Measurements from ENCODE around the gene HS3ST5.

DNA sequence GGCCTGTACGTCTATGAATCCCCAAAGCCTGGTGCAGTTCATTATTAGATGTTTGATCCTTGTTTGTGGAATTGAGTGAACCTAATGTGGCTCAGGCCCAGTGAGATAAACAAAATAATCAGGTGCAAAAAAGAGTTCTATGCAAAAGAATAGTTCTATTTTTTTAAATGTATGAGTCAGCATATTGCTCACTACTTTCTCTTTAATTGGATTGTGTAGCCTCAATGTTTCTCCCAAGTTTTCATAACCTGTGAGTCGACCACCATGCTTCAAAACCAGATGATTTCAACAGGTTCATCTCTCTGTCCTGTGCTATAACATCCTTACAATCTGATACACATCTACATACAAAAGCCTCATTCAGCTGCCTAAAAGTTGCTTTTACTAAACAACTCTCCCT lies 255.3 kb downstream of the HS3ST5 start:
- TF ChIP-seq, protein P1, sequence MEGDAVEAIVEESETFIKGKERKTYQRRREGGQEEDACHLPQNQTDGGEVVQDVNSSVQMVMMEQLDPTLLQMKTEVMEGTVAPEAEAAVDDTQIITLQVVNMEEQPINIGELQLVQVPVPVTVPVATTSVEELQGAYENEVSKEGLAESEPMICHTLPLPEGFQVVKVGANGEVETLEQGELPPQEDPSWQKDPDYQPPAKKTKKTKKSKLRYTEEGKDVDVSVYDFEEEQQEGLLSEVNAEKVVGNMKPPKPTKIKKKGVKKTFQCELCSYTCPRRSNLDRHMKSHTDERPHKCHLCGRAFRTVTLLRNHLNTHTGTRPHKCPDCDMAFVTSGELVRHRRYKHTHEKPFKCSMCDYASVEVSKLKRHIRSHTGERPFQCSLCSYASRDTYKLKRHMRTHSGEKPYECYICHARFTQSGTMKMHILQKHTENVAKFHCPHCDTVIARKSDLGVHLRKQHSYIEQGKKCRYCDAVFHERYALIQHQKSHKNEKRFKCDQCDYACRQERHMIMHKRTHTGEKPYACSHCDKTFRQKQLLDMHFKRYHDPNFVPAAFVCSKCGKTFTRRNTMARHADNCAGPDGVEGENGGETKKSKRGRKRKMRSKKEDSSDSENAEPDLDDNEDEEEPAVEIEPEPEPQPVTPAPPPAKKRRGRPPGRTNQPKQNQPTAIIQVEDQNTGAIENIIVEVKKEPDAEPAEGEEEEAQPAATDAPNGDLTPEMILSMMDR (conservative IDR thresholded peaks at IDR 0.05) = no peak
- TF ChIP-seq EZH2 (IDR thresholded peaks at IDR 0.05; ENCODE audit: low read depth) = no peak

Measured in PC-9 (cell line).